ENCODE data around the gene ZBTB11.

GRCh38 chr3:101635954-101636798 is 40.8 kb downstream of the ZBTB11 start:
- TF ChIP-seq, protein P1, sequence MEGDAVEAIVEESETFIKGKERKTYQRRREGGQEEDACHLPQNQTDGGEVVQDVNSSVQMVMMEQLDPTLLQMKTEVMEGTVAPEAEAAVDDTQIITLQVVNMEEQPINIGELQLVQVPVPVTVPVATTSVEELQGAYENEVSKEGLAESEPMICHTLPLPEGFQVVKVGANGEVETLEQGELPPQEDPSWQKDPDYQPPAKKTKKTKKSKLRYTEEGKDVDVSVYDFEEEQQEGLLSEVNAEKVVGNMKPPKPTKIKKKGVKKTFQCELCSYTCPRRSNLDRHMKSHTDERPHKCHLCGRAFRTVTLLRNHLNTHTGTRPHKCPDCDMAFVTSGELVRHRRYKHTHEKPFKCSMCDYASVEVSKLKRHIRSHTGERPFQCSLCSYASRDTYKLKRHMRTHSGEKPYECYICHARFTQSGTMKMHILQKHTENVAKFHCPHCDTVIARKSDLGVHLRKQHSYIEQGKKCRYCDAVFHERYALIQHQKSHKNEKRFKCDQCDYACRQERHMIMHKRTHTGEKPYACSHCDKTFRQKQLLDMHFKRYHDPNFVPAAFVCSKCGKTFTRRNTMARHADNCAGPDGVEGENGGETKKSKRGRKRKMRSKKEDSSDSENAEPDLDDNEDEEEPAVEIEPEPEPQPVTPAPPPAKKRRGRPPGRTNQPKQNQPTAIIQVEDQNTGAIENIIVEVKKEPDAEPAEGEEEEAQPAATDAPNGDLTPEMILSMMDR (IDR thresholded peaks at IDR 0.05): no peak
- TF ChIP-seq POLR2A (IDR thresholded peaks at IDR 0.05): no peak

Data from lower leg skin (tissue), 3 donors.